DND-41 (cell line): Measurements from ENCODE around the gene RGN.

Source experiments
- ATAC-seq: fragments of 200-7000 bp; cut with Tn5 transposase; 3 replicates; pipeline ENCODE4 v1.9.1; 2021; ENCODE audit warnings: low read depth; ENCODE audit not compliant: insufficient read depth
- DNase-seq: peaks from one replicate; pipeline ENCODE4 v3.0.0-alpha.2; 2020
- H2AFZ ChIP-seq: 2 replicates; pipeline ENCODE4 v1.6.0; 2012; ENCODE audit warnings: low read depth, low read length
- H3K27ac ChIP-seq: 2 replicates; pipeline ENCODE4 v1.5.1; 2012; ENCODE audit warnings: low read length, inconsistent platforms
- H3K27me3 ChIP-seq: fragments of 200-600 bp; sonication (generic); 2 replicates; pipeline ENCODE4 v1.6.0; 2012; ENCODE audit warnings: low read length, mild to moderate bottlenecking, inconsistent platforms; ENCODE audit not compliant: insufficient read depth, poor library complexity
- H3K36me3 ChIP-seq: 2 replicates; pipeline ENCODE4 v1.5.1; 2012; ENCODE audit warnings: low read length, inconsistent platforms; ENCODE audit not compliant: insufficient read depth
- H3K4me1 ChIP-seq: 2 replicates; pipeline ENCODE4 v1.5.1; 2012; ENCODE audit warnings: mild to moderate bottlenecking, low read length; ENCODE audit not compliant: insufficient read depth
- H3K4me2 ChIP-seq: 2 replicates; pipeline ENCODE4 v1.6.0; 2012; ENCODE audit warnings: mild to moderate bottlenecking, moderate library complexity, low read length, inconsistent platforms; ENCODE audit not compliant: insufficient read depth
- H3K4me3 ChIP-seq, 2 experiments: fragments of 200-600 bp in 1 of 2; shearing (Covaris generic) in 1 of 2; 2 replicates each; pipeline ENCODE4 v1.5.1; 2012 to 2016; ENCODE audit warnings: inconsistent platforms in 2 of 2, low read length in 2 of 2, mild to moderate bottlenecking in 2 of 2, low read depth in 1 of 2, moderate library complexity in 1 of 2
- H3K79me2 ChIP-seq: 2 replicates; pipeline ENCODE4 v1.6.0; 2012; ENCODE audit warnings: low read length, inconsistent platforms; ENCODE audit not compliant: insufficient read depth
- H3K9ac ChIP-seq: 2 replicates; pipeline ENCODE4 v1.6.0; 2012; ENCODE audit warnings: low read depth, mild to moderate bottlenecking, inconsistent platforms, low read length, moderate library complexity
- H3K9me3 ChIP-seq: 2 replicates; pipeline ENCODE4 v1.5.1; 2012; ENCODE audit warnings: low read length, moderate library complexity, mild to moderate bottlenecking, inconsistent platforms; ENCODE audit not compliant: insufficient read depth, severe bottlenecking
- H4K20me1 ChIP-seq: 2 replicates; pipeline ENCODE4 v1.6.0; 2012; ENCODE audit warnings: low read length; ENCODE audit not compliant: insufficient read depth
- CTCF ChIP-seq: IDR thresholded peaks from 2 replicates; pipeline ENCODE4 v1.5.1; 2012; ENCODE audit warnings: borderline replicate concordance, low read length, moderate library complexity, mild to moderate bottlenecking; ENCODE audit not compliant: poor library complexity, severe bottlenecking; ENCODE audit errors: extremely low read depth
- EZH2 ChIP-seq: IDR thresholded peaks from 3 replicates; pipeline ENCODE4 v1.6.1; 2012; ENCODE audit warnings: borderline replicate concordance, low read depth, mild to moderate bottlenecking, moderate library complexity, low read length, inconsistent platforms; ENCODE audit not compliant: severe bottlenecking

The RGN gene

GRCh38 chrX:47138171-47138570, 59.9 kb downstream of the RGN start:
- Histone ChIP-seq H3K27ac (no peak overlapping the region), H3K9me3 (no peaks in the 10 kb centered on the region), H3K4me3 (no peak overlapping the region), H3K27me3 (no peaks in the 10 kb centered on the region), H3K79me2 (peaks cover 12% of the 10 kb centered on the region), H3K9ac (no peak overlapping the region), H4K20me1 (no peaks in the 10 kb centered on the region; the same call in 1 of the 2 replicates), H2AFZ (no peak overlapping the region), H3K4me1 (peaks cover 11% of the 10 kb centered on the region), H3K4me2 (no peak overlapping the region), H3K36me3 (peaks cover 29% of the 10 kb centered on the region)
- no peak for ATAC-seq
- TF ChIP-seq EZH2: no peak
- TF ChIP-seq CTCF: no peak
- DNase-seq: no peak
